ENCODE measurements around the gene RNF220. TPM values are rescaled to one million over a fixed set of nuclear protein-coding genes. Genes with fewer than 3 reads are reported as not detected.

Gene RNF220
- polyA plus RNA-seq, 1 of the 3 experiments (the other 2 are of a cell fraction): 83.7 TPM

DNA sequence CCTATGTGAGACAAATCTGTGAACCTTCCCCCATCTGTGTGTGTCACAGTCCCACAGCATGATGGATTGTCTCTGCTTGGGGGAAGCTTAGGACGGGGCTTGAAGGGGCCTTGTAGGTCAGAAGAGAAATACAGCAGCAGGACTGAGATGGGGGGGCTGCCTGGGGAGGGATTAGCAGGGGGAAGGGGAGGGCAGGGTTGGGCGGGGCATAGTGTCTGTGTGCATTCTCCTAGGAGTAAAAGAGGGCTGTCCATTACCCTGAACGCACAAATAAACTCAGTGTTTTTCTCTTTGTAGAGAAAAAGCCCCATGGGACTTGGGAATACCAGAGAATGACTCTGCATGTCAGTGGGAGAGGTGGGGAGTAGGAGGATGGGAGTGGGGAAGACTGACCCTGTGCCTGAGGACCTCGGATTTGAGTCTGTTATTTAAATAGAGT lies 16.4 kb downstream of the RNF220 start:
- Histone ChIP-seq H3F3A (replicated peaks; ENCODE audit: insufficient read depth) (peaks cover 9% of the 10 kb centered on the region), H3K36me3 (replicated peaks in 1 of 2; ENCODE audit: control insufficient read depth in 1 of 2, insufficient read depth in 2 of 2, low read length in 1 of 2) (no peaks in the 10 kb centered on the region), H3K9me3 (no peaks in the 10 kb centered on the region), H3K4me1 (ENCODE audit: control insufficient read depth in 1 of 2, insufficient read depth in 2 of 2, low read depth in 1 of 2, low read length in 1 of 2) (peaks cover 5 to 6% of the 10 kb centered on the region in 2 experiments; a peak in 2 of 4 replicates), H3K27ac (ENCODE audit: low read depth in 2 of 2, low read length in 1 of 2) (no peak overlapping the region), H3K4me3 (ENCODE audit: low read depth in 2 of 2, low read length in 1 of 2) (no peak overlapping the region), H3K9ac (no peak overlapping the region), H3K4me2 (no peak overlapping the region), H2AFZ (ENCODE audit: low read depth) (no peak overlapping the region), H3K79me2 (ENCODE audit: insufficient read depth) (no peaks in the 10 kb centered on the region), H3K27me3 (ENCODE audit: insufficient read depth) (peaks cover 76% of the 10 kb centered on the region), H3K9me2 (no peaks in the 10 kb centered on the region), H4K20me1 (ENCODE audit: insufficient read depth) (no peaks in the 10 kb centered on the region)
- DNase-seq: no peak
- POLR2A ChIA-PET: no interaction called here
- CTCF ChIA-PET: interaction anchor here (0.9 kb wide), 1 partner anchor 174 kb away, joined by 3 read pairs; no protein-coding TSS in a partner anchor
- no peak for TF ChIP-seq JUND (IDR thresholded peaks at IDR 0.05)
- TF ChIP-seq YY1 (IDR thresholded peaks at IDR 0.05; ENCODE audit: low read depth): no peak
- no peak for TF ChIP-seq RFX5 (IDR thresholded peaks at IDR 0.05; ENCODE audit: low read length)
- TF ChIP-seq CHD2 (IDR thresholded peaks at IDR 0.05; ENCODE audit: low read length, partially characterized antibody): no peak
- TF ChIP-seq, protein P1, sequence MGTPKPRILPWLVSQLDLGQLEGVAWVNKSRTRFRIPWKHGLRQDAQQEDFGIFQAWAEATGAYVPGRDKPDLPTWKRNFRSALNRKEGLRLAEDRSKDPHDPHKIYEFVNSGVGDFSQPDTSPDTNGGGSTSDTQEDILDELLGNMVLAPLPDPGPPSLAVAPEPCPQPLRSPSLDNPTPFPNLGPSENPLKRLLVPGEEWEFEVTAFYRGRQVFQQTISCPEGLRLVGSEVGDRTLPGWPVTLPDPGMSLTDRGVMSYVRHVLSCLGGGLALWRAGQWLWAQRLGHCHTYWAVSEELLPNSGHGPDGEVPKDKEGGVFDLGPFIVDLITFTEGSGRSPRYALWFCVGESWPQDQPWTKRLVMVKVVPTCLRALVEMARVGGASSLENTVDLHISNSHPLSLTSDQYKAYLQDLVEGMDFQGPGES (IDR thresholded peaks at IDR 0.05; ENCODE audit: low read depth, low read length): no peak
- TF ChIP-seq MXI1 (IDR thresholded peaks at IDR 0.05; ENCODE audit: low read depth, low read length): no peak
- TF ChIP-seq, protein P2, sequence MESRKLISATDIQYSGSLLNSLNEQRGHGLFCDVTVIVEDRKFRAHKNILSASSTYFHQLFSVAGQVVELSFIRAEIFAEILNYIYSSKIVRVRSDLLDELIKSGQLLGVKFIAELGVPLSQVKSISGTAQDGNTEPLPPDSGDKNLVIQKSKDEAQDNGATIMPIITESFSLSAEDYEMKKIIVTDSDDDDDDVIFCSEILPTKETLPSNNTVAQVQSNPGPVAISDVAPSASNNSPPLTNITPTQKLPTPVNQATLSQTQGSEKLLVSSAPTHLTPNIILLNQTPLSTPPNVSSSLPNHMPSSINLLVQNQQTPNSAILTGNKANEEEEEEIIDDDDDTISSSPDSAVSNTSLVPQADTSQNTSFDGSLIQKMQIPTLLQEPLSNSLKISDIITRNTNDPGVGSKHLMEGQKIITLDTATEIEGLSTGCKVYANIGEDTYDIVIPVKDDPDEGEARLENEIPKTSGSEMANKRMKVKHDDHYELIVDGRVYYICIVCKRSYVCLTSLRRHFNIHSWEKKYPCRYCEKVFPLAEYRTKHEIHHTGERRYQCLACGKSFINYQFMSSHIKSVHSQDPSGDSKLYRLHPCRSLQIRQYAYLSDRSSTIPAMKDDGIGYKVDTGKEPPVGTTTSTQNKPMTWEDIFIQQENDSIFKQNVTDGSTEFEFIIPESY (IDR thresholded peaks at IDR 0.05; ENCODE audit: borderline replicate concordance, low read depth): no peak
- no peak for TF ChIP-seq FOXJ3 (CRISPR knock-in tag; IDR thresholded peaks at IDR 0.05)
- 11% methylated on average over 4 of the region's 4 CpGs for whole genome bisulfite sequencing (ENCODE audit: low lambda C conversion rate)

DNA sequence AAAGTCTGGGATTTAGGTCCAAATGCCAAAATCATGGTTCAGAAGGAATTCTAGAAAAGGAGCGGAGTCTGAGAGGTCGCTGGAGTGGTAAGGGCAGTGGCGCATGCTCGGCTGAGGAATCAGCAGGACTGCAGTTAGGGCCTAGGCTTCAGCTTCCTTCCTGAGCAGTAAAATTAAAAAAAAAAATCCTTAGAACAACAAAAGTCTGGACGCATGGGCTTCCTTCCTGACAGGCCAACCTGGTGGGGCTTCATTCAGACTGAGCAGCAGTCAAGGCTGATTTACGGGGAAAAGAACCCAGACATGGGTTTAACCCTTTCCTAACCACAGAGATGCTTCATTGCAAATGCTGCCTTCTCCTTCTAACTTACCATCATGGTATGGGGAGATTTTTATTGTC lies 17.1 kb downstream of the RNF220 start:
- peaks cover 76% of the 10 kb centered on the region for H3K27me3 ChIP-seq (ENCODE audit: insufficient read depth)
- no peak overlapping the region for H3K9ac ChIP-seq
- no peaks in the 10 kb centered on the region for H4K20me1 ChIP-seq (ENCODE audit: insufficient read depth)
- H3K4me2 ChIP-seq: no peak overlapping the region
- no peaks in the 10 kb centered on the region for H3K36me3 ChIP-seq (replicated peaks in 1 of 2; ENCODE audit: control insufficient read depth in 1 of 2, insufficient read depth in 2 of 2, low read length in 1 of 2)
- H3K79me2 ChIP-seq (ENCODE audit: insufficient read depth): no peaks in the 10 kb centered on the region
- WGBS (ENCODE audit: low lambda C conversion rate): 56% methylated on average over 6 of the region's 6 CpGs
- no peak for TF ChIP-seq EZH2phosphoT487 (IDR thresholded peaks at IDR 0.05; ENCODE audit: borderline replicate concordance, low read depth)
- TF ChIP-seq MEF2A (IDR thresholded peaks at IDR 0.05; ENCODE audit: borderline replicate concordance, low read depth): no peak
- TF ChIP-seq TCF12 (IDR thresholded peaks at IDR 0.05): no peak
- no peak for TF ChIP-seq FOXJ3 (CRISPR knock-in tag; IDR thresholded peaks at IDR 0.05)
- no peak for TF ChIP-seq RXRA (IDR thresholded peaks at IDR 0.05; ENCODE audit: borderline replicate concordance, low read depth)
- TF ChIP-seq YY1 (IDR thresholded peaks at IDR 0.05; ENCODE audit: low read depth): no peak
- POLR2A ChIA-PET: no interaction called here
- H3K4me1 ChIP-seq (ENCODE audit: control insufficient read depth in 1 of 2, insufficient read depth in 2 of 2, low read depth in 1 of 2, low read length in 1 of 2): peaks cover 5 to 6% of the 10 kb centered on the region in 2 experiments; a peak in 2 of 4 replicates
- H3K27ac ChIP-seq (ENCODE audit: low read depth in 2 of 2, low read length in 1 of 2): no peak overlapping the region
- no peaks in the 10 kb centered on the region for H3K9me3 ChIP-seq
- H3K9me2 ChIP-seq: no peaks in the 10 kb centered on the region
- DNase-seq: no peak
- CTCF ChIA-PET: interaction anchor here (0.9 to 1.4 kb wide), 4 partner anchors 10 to 173 kb away, joined by 3 to 5 read pairs (median 4); no protein-coding TSS in a partner anchor
- no peak overlapping the region for H2AFZ ChIP-seq (ENCODE audit: low read depth)
- H3K4me3 ChIP-seq (ENCODE audit: low read depth in 2 of 2, low read length in 1 of 2): no peak overlapping the region
- peaks cover 9% of the 10 kb centered on the region for H3F3A ChIP-seq (replicated peaks; ENCODE audit: insufficient read depth)

All from SK-N-SH (cell line).